HG03520 (cell line): Measurements from ENCODE around the gene CCDC146.
"Not testable (repeated sequence)": the region's sequence is repeated elsewhere in the genome, so short reads cannot be mapped to it uniquely, and the experiment has no call there.

Experiments
- ATAC-seq: cut with Tn5 transposase; IDR thresholded peaks from one replicate; pipeline ENCODE4 v1.9.1; 2021; ENCODE audit warnings: mild to moderate bottlenecking, moderate library complexity; ENCODE audit not compliant: unreplicated experiment

The CCDC146 gene

DNA sequence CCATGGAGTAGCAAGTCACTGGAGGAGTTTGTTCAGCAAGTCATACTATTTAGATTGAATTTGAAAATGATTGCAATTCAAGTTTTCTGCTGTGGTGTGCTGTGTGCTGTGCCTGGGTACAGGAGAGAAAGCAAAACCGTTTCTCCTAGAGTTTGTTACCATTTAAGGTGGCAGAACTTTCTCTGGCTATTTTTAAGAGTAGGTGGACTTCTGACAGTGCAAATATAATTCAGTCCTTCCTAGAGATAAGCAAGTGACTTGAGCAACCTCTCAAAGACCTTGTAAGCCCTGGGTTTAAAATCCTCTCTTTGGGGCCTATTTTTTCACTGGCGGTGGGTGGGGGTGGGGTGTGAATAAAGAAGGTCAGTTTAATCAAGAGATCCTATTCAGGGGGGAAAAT, 120.1 kb downstream of the CCDC146 start:
- ATAC-seq, result no peak

- ATAC-seq, result no peak
These were observed 122.0 kb downstream of the CCDC146 start for GRCh38 chr7:77244222-77244934.

- no peak for ATAC-seq
These were observed 122.8 kb downstream of the CCDC146 start for GRCh38 chr7:77245015-77245755.

DNA sequence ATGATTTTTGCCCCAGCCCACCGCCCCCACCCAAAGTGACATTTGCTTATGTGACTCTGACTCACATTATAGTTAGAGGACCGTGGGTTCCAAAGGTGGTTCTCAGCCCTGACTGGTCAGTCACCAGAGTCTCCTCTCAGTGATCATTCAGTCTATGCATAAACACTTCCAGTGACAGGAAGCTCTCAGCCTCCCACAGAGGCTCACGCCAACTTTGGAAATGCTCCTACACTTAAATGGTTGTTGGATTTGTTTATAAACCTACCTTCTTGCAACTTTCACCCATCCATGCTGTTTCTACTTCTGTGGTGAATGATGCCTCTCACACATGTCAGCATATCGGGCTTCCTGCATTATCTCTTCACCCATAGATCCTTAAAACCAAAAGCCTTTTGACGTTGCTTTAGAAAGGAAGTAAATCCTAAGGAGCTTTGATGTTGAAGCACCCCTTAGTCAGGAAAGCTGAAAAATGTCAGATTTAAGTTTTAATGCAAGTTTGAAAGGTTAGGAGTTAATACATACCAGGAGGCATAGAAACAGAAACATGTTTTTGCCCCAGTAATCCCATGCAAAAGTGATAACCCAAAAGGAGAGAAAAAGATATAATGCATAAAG, 123.7 kb downstream of the CCDC146 start:
- no peak for ATAC-seq

DNA sequence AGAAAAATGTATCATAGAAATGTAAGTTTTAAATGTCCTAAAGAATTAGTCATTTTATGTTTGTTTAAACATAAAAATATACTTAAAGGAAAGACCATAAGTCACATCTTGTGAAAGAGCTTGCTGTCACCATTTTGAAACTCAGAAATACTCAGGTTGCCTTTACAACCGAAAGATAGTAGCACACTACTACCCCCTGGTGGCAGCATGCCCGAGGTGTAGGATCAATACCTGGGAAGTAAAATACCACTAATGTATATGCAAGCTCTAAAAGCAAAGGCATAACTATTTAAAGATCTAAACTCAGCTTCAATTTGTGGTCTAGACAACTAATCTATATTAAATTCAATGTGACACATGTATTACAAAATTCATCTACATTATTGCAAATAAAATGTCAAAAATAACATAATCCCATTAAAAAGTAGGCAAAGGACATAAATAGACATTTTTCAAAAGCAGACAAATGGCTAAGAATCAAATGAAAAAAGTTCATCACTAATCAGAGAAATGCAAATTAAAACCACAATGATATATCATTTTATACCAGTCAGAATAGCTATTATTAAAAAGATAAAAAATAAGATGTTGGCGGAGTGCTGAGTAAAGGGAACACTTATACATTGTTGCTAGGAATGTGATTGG, 124.9 kb downstream of the CCDC146 start:
- peak; percentile 88 for ATAC-seq

- ATAC-seq, result no peak
These were observed 125.7 kb downstream of the CCDC146 start for GRCh38 chr7:77248154-77248553.

GRCh38 chr7:77252506-77252905, 130.1 kb downstream of the CCDC146 start:
- ATAC-seq, result no peak

GRCh38 chr7:77253151-77253550, 130.7 kb downstream of the CCDC146 start:
- no peak for ATAC-seq

GRCh38 chr7:77254429-77254828, 132.0 kb downstream of the CCDC146 start:
- no peak for ATAC-seq

DNA sequence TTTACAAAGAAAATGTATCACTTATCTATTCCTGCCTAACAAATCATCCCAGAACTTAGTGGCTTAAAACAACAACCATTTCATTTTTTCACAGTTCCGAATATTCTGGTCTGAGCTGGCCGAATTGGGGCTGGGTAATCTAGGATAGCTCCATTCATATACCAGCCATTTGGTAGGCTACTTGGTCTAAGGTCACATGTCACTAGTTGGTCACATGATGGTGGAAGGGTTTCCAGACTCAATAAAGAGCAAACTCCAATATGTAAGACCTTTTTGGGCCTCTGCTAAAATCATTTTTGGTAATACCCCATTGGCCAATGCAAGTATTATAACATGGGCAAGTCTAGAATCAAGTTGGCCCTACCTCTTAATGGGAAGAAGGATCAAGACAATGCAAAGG, 132.5 kb downstream of the CCDC146 start:
- no peak for ATAC-seq

DNA sequence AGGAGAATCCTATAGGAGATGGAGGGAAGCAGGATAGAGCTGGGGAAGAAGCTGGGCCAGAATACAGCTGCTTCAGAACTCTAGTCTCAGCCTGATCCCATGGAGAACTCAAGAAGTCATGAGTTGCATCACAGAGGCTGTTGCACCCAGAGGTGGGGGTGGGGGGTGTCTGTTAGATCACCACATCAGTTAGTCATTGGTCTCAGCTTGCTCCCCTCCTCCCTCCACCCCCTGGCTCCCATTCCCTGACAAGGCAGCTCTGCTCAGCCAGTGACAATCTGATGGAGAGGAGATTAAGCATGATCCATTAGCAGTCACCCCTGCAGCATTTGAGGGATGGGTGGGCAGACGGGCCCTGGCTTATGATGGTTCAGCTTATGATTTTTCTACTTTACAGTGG, 135.6 kb downstream of the CCDC146 start:
- ATAC-seq, result no peak

DNA sequence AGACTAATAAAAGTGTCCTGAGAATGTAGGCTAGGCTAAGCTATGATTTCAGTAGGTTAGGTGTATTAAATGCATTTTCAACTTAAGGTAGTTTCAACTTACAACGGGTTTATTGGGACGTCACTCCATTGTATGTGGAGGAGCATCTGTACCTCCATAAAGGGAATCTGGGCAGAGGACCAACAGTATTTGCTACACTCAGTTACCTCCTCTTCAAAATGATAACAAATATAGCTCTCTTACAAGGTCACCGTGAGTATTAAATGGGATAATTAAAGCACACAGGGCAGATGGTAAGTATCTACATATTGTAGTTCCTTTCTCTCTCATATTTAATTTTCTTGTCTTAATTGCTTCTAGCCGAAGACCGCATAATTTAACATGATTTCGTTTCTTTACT, 136.2 kb downstream of the CCDC146 start:
- no peak for ATAC-seq

DNA sequence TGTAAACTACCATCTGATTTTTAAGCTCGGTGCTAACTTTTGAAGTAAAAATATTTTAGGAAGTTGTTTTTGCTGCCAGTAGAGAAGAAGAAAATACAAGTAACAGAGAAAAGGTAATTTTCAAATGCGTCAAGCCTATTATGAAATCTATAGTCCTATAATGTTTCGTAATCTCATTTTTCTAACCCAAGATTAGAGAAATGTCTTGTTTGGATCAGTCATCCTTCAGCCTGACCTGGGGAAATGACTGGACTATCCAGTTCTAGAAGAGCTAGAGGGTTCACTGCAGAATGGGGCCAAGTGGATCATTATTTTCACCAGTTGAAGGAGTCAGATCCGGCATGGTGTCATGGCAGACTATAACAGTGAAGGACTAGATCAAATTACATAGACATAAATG, 139.9 kb downstream of the CCDC146 start:
- no peak for ATAC-seq

- no peak for ATAC-seq
These were observed 143.3 kb downstream of the CCDC146 start for GRCh38 chr7:77265666-77266065.

GRCh38 chr7:77266291-77266794, 143.9 kb downstream of the CCDC146 start:
- ATAC-seq, result peak; percentile 89

- peak; percentile 50 for ATAC-seq
These were observed 147.1 kb downstream of the CCDC146 start for GRCh38 chr7:77269360-77270093.

- ATAC-seq, result no peak
These were observed 147.7 kb downstream of the CCDC146 start for GRCh38 chr7:77270094-77270480.

DNA sequence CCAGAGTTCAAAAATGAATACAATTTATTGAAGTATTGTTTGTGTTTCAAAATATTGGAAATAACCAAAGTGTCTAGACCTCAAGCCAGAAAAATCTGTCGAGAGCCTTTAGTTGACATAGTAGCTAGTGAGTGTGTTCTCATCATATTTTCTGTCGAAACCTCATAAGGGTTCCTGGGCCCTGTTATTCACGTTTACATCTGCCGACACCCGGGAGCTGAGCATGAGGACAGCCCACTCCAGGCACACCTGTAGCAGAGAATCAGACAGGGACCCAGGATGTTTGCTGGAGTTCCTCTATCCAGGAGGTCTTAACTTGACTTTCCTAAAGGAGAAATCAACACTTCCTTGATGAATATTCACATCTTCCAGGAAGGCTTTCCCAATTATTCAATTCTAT, 149.4 kb downstream of the CCDC146 start:
- no peak for ATAC-seq

DNA sequence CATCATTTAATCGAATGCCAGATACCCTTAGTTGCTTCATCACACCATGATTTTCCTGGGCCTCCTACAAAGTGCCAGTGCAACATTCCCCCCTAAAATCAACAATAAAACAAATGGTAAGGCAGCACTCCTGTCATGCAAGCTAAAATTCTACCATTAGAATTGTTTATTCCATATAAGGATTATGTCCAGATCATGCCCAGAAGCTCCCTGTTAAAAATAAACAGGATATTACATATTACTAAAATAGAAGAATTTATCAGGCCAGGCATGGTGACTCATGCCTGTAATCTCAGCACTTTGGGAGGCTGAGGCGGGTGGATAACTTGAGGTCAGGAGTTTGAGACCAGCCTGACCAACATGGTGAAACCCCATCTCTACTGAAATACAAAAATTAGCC, 153.2 kb downstream of the CCDC146 start:
- not testable (repeated sequence) for ATAC-seq

GRCh38 chr7:77276120-77276519, 153.7 kb downstream of the CCDC146 start:
- ATAC-seq, result no peak
